ENCODE data around the gene UMODL1. TPM values are rescaled to one million over a fixed set of nuclear protein-coding genes. Genes with fewer than 3 reads are reported as not detected.
A peak's percentile ranks its signal among the peaks of the same experiment; 100 is the strongest.
"Not testable (repeated sequence)": the region's sequence is repeated elsewhere in the genome, so short reads cannot be mapped to it uniquely, and the experiment has no call there.

UMODL1 gene
- total RNA-seq, 2 experiments from 2014 or later, result 0.10 to 0.21 TPM

DNA sequence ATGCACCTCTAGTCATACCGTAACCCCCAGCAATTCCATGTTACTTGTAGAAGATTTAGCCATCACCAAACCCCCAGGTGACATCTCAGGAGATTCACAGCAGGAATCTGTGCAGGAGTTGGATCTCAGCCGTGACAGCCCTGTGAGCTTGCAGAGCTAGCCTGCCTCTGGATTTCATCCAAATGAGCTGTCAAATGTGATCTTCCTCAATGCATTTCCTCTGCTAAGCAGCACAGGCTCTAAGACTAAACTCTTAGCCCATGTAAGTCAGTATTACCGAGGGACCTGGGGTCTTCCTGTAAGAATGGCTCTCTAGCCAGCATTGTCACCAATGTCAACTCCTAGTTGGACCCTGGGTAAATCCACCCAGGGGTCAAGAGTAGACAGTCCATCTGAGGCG lies 41.7 kb downstream of the UMODL1 start:
- Mint-ChIP-seq H3K27ac (no peak overlapping the region), H3K36me3 (ENCODE audit: low read depth) (no peaks in the 10 kb centered on the region), H3K4me1 (peaks cover 18% of the 10 kb centered on the region), H3K4me3 (no peak overlapping the region), H3K9me3 (no peaks in the 10 kb centered on the region), H3K27me3 (peaks cover 19% of the 10 kb centered on the region)
- DNase-seq, result no peak
- ChIA-PET POLR2A (no interaction called here), CTCF (interaction anchor here (1.0 to 1.2 kb wide), 2 partner anchors 8 to 26 kb away, joined by 3 read pairs; no protein-coding TSS in a partner anchor)

DNA sequence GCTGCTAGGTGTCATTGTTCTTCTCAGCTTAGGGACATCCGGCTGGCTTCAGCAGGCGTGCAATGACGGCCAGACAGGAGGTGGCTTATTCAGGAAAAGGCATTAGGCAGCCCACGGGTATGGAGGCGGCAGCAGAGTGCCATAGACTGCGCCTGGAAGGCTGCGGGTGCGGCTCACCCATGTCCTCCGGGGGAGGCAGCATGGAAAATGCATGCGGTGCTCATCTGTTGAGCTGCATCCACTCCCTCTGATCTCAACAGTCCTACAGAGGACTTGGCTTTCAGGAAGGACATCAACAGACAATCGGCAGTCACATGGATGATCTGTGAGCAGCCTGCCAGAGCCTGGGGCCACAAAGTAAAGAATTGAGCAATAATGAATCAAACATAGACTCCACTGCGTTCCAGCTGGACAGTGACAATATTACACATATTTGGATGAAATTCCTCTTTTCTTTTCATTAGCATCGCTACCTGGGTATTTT lies 42.9 kb downstream of the UMODL1 start:
- Mint-ChIP-seq H3K4me3 (no peak overlapping the region), H3K27ac (no peak overlapping the region), H3K36me3 (ENCODE audit: low read depth) (no peaks in the 10 kb centered on the region), H3K4me1 (peaks cover 18% of the 10 kb centered on the region), H3K27me3 (peaks cover 29% of the 10 kb centered on the region), H3K9me3 (no peaks in the 10 kb centered on the region)
- ChIA-PET CTCF (no interaction called here), POLR2A (no interaction called here)
- no peak for DNase-seq

DNA sequence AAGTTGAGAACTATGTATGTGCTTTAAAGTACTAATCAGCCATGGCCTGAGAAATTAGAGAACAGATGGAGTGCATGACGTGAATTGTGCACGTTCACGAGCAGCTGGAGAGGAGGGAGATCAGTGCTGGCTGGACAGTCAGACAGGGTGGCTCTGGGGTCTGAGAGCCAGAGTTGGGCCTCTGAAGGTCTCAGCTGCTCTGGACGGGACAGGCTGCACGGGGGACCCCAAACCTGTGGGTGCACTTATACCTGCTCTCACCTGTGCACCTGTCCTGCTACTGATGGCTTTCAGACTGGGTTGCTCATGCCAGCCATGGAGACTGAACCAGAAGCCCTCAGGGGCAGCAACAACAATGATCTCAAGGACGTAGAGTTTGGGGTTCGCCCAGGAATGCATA lies 43.5 kb downstream of the UMODL1 start:
- POLR2A ChIA-PET, result no interaction called here
- Mint-ChIP-seq H3K9me3 (no peaks in the 10 kb centered on the region), H3K27ac (no peak overlapping the region)

DNA sequence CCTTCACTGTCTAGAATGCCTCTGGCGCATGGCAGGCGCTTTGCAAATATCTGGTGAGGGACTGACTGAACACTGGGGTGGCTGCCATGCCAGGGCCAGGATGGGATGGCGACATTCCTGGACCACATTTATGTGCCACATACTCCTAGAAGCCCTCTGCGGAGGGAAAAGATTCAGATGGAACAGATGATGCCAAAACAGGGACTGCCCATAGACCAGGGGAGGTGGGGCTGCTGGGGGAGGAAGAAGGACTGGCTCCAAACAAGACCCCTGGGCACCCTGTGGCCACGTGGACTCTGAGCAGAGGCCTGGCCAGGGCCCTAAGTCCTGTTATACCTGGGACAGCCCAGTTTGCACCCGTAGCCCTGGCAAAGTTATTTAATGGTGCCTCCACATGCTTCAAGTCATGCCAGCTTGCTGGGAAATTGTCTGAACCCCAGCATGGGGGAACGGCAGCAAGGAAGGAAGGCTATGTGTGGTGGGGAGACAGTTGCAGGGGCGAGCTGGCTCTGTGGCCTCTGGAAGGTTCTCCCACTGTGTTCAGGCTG lies 44.1 kb downstream of the UMODL1 start:
- DNase-seq, result no peak
- ChIA-PET POLR2A (no interaction called here), CTCF (interaction anchor here (0.9 to 3.4 kb wide), 2 partner anchors 237 to 298 kb away, joined by 3 to 15 read pairs; no protein-coding TSS in a partner anchor)
- no peaks in the 10 kb centered on the region for H3K36me3 Mint-ChIP-seq (ENCODE audit: low read depth)
- no peak overlapping the region for H3K4me3 Mint-ChIP-seq
- no peaks in the 10 kb centered on the region for H3K9me3 Mint-ChIP-seq
- no peak overlapping the region for H3K27ac Mint-ChIP-seq
- peaks cover 41% of the 10 kb centered on the region for H3K27me3 Mint-ChIP-seq
- peaks cover 26% of the 10 kb centered on the region for H3K4me1 Mint-ChIP-seq

More for the DNA sequence above, 43.5 kb downstream of the UMODL1 start:
- CTCF ChIA-PET, result no interaction called here
- H3K27me3 Mint-ChIP-seq, result peaks cover 36% of the 10 kb centered on the region
- H3K4me1 Mint-ChIP-seq, result peaks cover 25% of the 10 kb centered on the region
- DNase-seq, result no peak
- no peak overlapping the region for H3K4me3 Mint-ChIP-seq
- H3K36me3 Mint-ChIP-seq (ENCODE audit: low read depth), result no peaks in the 10 kb centered on the region

DNA sequence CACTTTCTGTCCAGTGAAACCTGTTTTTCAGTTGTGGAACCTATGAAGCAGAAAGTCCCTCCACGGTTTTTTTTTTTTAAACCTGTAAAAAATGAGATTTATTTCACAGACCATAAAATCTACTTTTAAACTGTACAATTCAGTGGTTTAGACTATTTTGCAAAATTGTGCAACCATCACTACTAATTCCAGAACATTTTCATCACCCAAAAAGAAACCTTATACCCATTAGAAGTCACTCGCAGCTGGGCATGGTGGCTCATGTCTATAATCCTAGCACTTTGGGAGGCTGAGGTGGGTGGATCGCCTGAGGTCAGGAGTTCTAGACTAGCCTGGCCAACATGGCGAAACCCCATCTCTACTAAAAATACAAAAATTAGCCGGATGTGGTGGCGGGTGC lies 45.4 kb downstream of the UMODL1 start:
- CTCF ChIA-PET, result interaction anchor here (0.6 to 3.4 kb wide), 13 partner anchors 9 to 705 kb away, joined by 3 to 26 read pairs (median 5); no protein-coding TSS in a partner anchor
- POLR2A ChIA-PET, result interaction anchor here (0.6 kb wide), 1 partner anchor 178 kb away, joined by 3 read pairs; no protein-coding TSS in a partner anchor
- not testable (repeated sequence) for H3K9me3 Mint-ChIP-seq; H3K27ac Mint-ChIP-seq; H3K4me3 Mint-ChIP-seq; H3K36me3 Mint-ChIP-seq (ENCODE audit: low read depth); DNase-seq
- peaks cover 52% of the 10 kb centered on the region for H3K27me3 Mint-ChIP-seq
- peaks cover 39% of the 10 kb centered on the region for H3K4me1 Mint-ChIP-seq

DNA sequence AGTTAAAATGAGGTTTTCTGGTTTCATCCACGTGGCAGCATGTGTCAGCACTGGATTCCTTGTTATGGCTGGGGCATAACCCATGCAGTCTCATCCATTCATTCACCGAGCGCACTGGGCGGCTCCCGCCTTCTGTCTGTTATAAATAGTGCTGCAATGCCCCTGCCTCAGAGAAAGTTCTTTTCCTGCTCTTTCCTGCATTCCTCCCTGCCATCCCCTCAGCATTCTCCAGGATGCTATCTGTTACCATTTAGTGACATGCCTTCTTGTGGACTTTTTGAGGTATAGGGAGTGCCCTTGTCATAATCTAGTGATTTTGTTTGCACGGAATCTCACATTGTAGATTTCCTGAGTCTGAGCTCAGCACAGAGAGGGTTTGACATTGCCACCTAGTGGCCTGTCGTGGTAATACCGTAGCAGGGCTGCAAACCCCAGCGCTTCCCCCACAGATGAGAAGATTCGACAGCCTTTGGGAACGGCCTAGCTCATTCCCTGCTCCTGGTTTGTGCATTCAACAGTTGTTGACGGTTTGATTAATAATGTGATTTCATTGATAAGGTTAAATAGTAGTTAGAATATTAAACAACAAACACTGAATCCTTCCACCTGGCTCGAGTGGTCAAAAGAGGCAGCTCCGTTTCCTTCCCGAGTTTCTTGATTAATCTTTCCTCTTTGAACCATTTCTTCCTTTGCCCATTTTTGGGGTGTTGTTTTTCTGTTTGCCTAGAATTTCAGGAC lies 46.3 kb downstream of the UMODL1 start:
- peak; percentile 79 for DNase-seq
- Mint-ChIP-seq H3K9me3 (no peaks in the 10 kb centered on the region), H3K36me3 (ENCODE audit: low read depth) (no peaks in the 10 kb centered on the region), H3K4me3 (no peak overlapping the region), H3K27ac (no peak overlapping the region), H3K27me3 (peaks cover 53% of the 10 kb centered on the region), H3K4me1 (peaks cover 41% of the 10 kb centered on the region)
- POLR2A ChIA-PET, result no interaction called here
- CTCF ChIA-PET, result interaction anchor here (0.7 to 3.4 kb wide), 21 partner anchors 9 to 835 kb away, joined by 3 to 26 read pairs (median 4); no protein-coding TSS in a partner anchor

DNA sequence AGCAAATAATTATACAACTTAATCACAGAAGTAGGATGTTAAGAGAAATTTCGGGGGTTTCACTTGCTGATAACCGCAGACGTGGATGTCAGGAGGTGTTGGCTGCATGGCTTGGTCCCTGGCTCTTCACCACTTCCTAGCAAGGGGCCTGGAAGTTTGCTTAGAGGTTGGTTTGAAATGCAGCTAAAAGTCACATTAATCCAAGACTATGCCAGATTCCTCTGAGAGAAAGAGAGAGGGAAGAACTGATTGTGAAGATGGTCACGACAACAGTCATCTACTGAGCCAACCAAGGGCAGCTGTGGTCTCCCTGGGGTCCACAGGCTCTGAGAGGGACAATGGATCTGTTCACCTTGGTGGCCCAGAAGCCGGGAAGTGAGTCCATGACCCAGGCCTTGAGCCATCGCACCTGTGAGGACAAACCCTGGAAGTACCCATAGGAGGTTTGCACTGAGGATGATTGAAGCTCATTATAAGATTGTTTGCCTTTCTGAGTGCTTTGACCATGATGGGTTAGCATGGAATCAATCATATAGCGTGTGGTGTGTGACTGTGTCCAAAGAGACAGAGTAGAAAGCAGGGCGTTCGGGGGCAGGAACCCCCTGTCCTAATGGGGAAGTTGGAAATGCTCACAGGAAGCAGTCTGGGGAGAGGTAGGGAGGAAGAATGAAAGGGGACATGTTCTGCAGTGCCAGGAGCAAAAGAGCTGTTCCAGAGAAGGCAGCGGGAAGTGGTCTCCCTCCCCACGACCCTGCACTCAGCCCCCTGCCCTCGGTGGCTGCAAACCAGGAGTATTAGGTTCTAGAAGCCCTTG lies 47.1 kb downstream of the UMODL1 start:
- Mint-ChIP-seq H3K9me3 (no peaks in the 10 kb centered on the region), H3K36me3 (ENCODE audit: low read depth) (no peaks in the 10 kb centered on the region), H3K4me1 (peaks cover 47% of the 10 kb centered on the region), H3K27me3 (peaks cover 48% of the 10 kb centered on the region), H3K4me3 (no peak overlapping the region), H3K27ac (no peak overlapping the region)
- DNase-seq, result no peak
- CTCF ChIA-PET, result interaction anchor here (0.7 to 3.4 kb wide), 15 partner anchors 10 to 835 kb away, joined by 3 to 26 read pairs (median 4); no protein-coding TSS in a partner anchor
- POLR2A ChIA-PET, result no interaction called here

DNA sequence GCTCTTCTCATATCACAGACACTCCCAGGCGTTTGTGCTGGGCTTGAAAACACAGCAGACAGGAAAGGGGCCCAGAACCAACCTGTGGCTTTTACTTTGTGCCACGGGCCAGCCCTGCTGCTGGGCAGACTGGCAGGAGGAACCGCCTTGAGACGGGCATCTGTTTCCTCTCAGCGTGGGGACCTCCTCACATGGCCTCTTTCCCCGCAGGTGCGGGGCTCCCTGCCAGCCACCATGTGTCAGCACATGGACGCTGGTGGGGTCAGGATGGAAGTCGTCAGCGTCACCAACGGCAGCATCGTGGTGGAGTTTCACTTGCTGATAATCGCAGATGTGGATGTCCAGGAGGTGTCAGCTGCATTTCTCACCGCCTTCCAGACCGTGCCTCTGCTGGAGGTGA lies 47.8 kb downstream of the UMODL1 start:
- peak; percentile 31 for DNase-seq
- Mint-ChIP-seq H3K4me3 (no peak overlapping the region), H3K9me3 (no peaks in the 10 kb centered on the region), H3K27me3 (peaks cover 52% of the 10 kb centered on the region), H3K36me3 (ENCODE audit: low read depth) (no peaks in the 10 kb centered on the region), H3K4me1 (peaks cover 51% of the 10 kb centered on the region), H3K27ac (no peak overlapping the region)
- ChIA-PET POLR2A (no interaction called here), CTCF (interaction anchor here (1.3 to 3.4 kb wide), 4 partner anchors 11 to 507 kb away, joined by 4 to 26 read pairs (median 10); no protein-coding TSS in a partner anchor)

DNA sequence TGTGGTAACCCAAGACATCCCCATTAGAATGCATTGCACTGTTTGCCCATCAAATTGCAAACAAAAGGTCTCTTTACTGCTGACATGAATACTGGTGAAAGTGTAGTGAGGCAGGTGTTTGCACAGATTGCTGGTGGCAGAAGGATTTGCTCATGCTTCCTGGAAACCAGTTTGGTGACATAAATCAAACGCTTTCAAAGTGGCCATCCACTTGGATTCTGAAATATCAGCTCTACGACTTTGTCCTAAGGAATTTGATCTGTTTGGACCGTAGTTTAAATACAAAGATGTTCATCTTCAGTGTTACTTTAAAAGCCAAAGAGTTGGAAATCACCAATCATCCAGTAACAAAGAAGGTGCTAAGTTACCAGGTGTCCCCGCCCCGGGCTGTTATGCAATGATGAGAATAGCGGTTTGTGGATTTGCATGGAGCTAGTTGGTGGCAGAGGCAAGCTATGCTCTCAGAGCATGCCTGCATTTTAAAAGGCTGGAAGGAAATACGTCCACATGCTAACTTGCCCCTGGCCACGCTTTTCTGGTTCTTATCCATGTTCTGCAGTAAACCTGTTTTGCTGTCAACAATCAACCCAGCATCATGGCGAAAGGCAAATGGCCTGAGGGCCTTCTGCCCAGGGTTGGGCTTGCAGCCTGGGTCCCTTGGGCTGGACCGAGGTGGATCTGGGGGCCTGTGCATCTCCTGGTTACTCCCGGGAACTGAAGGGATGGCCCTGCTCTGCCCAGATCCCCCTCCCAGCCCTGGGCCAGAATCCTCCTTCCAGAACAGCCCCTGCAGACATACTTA lies 49.2 kb downstream of the UMODL1 start:
- ChIA-PET POLR2A (no interaction called here), CTCF (interaction anchor here (1.5 to 1.6 kb wide), 2 partner anchors 8 to 10 kb away, joined by 3 to 5 read pairs; no protein-coding TSS in a partner anchor)
- no peak for DNase-seq
- H3K9me3 Mint-ChIP-seq, result no peaks in the 10 kb centered on the region
- no peak overlapping the region for H3K27ac Mint-ChIP-seq
- H3K36me3 Mint-ChIP-seq (ENCODE audit: low read depth), result no peaks in the 10 kb centered on the region
- H3K4me1 Mint-ChIP-seq, result peaks cover 51% of the 10 kb centered on the region
- peaks cover 49% of the 10 kb centered on the region for H3K27me3 Mint-ChIP-seq
- no peak overlapping the region for H3K4me3 Mint-ChIP-seq

DNA sequence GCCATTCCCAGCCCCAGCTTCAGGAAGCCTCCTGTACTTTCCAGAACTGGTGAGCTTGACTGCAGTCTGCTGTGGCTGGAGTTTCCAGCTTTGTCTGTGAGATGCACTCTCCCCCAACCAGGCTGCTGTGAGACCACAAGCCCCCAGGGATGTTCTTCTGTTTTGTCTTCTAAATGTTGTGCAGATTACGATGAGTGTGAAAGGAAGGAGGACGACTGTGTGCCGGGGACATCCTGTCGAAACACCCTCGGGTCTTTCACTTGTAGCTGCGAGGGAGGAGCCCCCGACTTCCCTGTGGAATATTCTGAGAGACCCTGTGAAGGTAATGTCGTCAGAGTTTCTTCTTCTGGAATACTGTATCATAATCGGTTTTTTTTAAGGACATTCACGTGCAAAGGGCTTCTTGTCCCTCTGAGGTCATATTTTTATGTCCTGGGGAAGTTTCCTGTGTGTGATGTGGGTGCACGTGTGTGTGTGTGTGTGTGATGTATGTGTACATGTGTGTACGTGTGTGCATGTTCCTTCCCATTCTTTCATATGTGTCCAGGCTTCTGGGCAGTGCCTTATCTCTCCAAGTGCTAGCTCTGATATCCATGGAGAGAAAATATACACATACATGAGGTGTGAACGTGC lies 49.9 kb downstream of the UMODL1 start:
- H3K27ac Mint-ChIP-seq, result no peak overlapping the region
- no peak overlapping the region for H3K4me3 Mint-ChIP-seq
- H3K36me3 Mint-ChIP-seq (ENCODE audit: low read depth), result no peaks in the 10 kb centered on the region
- POLR2A ChIA-PET, result no interaction called here
- H3K27me3 Mint-ChIP-seq, result peaks cover 48% of the 10 kb centered on the region
- no peaks in the 10 kb centered on the region for H3K9me3 Mint-ChIP-seq
- peaks cover 54% of the 10 kb centered on the region for H3K4me1 Mint-ChIP-seq
- DNase-seq, result no peak
- CTCF ChIA-PET, result interaction anchor here (0.7 to 1.6 kb wide), 4 partner anchors 9 to 61 kb away, joined by 3 to 5 read pairs (median 4); no protein-coding TSS in a partner anchor

DNA sequence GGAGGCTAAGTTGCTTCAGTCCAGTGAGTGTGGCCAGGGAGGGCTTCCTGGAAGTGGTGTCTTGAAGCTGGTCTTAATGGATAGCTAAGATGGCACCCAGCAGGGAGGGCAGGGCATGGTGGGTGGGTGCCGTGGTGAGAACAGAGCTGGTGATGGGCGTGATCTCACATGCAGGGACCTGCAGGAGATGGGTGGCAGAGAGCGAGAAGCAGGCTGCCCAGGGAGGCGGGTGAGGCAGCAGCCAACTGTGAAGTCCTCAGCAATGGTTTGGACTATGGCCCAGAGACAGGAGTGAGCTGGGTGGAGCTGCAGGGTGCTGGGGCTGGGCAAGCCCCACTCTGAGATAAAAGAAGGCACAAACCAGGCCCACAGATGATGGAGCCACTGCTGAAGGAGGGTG lies 50.7 kb downstream of the UMODL1 start:
- no peaks in the 10 kb centered on the region for H3K9me3 Mint-ChIP-seq
- ChIA-PET POLR2A (no interaction called here), CTCF (interaction anchor here (1.4 to 1.6 kb wide), 3 partner anchors 8 to 14 kb away, joined by 3 to 5 read pairs (median 5); no protein-coding TSS in a partner anchor)
- no peak overlapping the region for H3K27ac Mint-ChIP-seq
- H3K27me3 Mint-ChIP-seq, result peaks cover 51% of the 10 kb centered on the region
- H3K4me1 Mint-ChIP-seq, result peaks cover 54% of the 10 kb centered on the region
- H3K4me3 Mint-ChIP-seq, result no peak overlapping the region
- DNase-seq, result no peak
- no peaks in the 10 kb centered on the region for H3K36me3 Mint-ChIP-seq (ENCODE audit: low read depth)

DNA sequence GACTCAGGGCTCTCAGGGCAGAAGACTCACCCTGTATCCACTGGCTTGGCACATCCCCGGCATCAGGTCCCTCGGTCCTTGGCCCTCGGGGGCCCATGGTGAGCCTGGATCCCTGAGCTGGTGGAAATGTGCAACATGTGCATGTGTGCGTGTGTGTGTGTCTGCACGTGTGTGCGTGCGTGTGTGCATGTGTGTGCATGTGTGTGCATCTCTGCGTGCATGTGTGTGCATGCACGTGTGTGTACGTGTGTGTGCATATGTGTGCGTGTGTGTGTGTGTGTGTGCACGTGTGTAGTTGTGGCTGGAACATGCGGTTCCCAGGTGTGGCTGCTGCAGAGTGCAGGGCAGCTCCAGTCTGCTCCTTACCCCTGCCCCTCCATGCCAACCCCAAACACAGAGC lies 51.3 kb downstream of the UMODL1 start:
- ChIA-PET CTCF (no interaction called here), POLR2A (no interaction called here)
- H3K9me3 Mint-ChIP-seq, result no peaks in the 10 kb centered on the region
- no peaks in the 10 kb centered on the region for H3K36me3 Mint-ChIP-seq (ENCODE audit: low read depth)
- H3K4me3 Mint-ChIP-seq, result no peak overlapping the region
- H3K27me3 Mint-ChIP-seq, result peaks cover 46% of the 10 kb centered on the region
- DNase-seq, result no peak
- peaks cover 48% of the 10 kb centered on the region for H3K4me1 Mint-ChIP-seq
- H3K27ac Mint-ChIP-seq, result no peak overlapping the region

Measured in activated CD4-positive, alpha-beta T cell treated with anti-CD3 and anti-CD28 coated beads, Interleukin-2, amount 10 ng/mL, durations not matched to agents 7 days and 5 days (primary cell).